COLO668 (cell line): ENCODE data around the gene COMMD4.
A peak's percentile ranks its signal among the peaks of the same experiment; 100 is the strongest.
"Not testable (repeated sequence)": the region's sequence is repeated elsewhere in the genome, so short reads cannot be mapped to it uniquely, and the experiment has no call there.

Source experiments
- DNase-seq: peaks from one replicate; lab custom pipeline; 2025; ENCODE audit not compliant: unreplicated experiment; lab: John Stamatoyannopoulos, UW

Gene COMMD4

DNA sequence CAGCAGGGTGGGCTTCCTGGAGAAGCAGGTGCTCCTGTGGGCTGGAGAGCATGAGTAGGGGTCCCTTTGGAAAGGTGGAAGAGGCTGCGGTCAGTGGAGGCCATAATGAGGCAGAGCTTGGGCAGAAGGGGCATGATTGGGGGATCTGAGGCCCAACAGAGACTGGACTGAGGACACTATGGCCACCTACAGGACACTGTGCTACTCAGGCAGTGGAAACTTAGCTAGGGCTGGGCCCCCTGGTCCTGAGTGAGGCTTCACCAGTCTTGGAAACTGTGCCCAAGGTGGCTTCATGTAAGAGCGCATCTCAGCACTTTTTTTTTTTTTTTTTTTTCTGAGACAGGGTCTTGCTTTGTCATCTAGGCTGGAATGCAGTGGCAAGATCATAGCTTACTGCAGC, 6.3 kb upstream of the COMMD4 start:
- DNase-seq, result no peak

DNA sequence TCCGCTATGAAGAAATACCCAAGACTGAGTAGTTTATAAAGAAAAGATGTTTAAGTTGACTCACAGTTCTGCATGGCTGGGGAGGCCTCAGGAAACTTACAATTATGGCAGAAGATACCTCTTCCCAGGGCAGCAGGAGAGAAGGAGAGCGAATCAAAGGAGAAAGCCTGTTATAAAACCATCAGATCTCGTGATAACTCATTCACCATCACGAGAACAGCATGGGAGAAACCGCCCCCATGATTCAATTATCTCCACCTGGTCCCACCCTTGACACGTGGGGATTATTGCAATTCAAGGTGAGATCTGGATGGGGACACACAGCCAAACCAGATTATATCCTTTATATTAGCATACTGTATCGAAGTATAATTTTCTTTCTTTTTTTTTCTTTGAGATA, 3.8 kb upstream of the COMMD4 start:
- not testable (repeated sequence) for DNase-seq

DNA sequence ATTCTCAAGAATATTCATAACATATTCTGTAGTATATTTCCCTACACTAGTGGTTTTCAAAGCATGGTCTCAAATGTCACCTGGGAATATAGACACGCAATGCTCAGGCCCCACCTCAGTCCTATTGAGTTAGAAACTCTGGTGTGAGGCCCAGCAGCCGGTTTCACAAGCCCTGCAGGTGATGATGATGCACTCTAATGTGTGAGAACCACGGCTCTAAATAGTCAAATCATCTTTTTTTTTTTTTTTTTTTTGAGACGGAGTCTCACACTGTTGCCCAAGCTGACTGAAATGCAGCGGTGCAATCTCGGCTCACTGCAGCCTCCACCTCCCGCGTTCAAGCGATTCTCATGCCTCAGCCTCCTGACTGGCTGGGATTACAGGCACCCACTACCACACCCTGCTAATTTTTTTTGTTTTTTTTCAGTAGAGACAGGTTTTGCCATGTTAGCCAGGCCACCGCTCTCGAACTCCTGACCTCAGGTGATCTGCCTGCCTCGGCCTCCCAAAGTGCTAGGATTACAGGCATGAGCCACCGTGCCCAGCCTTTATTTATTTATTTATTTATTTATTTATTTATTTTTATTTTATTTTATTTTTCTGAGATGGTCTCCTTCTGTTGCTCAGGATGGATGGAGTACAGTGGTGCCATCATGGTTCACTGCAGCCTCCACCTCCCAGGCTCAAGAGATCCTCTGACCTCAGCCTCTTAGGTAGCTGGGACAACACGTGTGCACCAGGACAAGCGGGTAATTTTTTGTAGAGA, 2.0 kb upstream of the COMMD4 start:
- DNase-seq, result not testable (repeated sequence)

DNA sequence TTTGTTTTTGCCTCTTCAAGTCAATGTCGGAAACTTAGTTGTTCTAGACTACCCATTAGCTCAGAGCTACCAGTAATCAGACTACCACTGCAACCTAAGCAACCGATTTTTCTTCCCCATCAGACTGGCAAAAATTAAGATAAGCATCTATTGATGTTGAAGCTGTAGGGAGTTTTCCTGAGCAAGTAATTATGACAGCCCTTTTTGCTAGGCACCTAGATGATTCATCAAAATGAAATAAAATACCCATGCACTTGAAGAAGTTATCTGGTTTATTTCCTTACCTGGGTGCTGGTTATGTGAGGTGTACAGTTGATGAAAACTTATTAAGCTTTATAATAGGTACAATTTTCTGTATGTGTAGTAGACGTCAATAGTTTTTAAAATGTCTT, 554 bp upstream of the COMMD4 start:
- no peak for DNase-seq

DNA sequence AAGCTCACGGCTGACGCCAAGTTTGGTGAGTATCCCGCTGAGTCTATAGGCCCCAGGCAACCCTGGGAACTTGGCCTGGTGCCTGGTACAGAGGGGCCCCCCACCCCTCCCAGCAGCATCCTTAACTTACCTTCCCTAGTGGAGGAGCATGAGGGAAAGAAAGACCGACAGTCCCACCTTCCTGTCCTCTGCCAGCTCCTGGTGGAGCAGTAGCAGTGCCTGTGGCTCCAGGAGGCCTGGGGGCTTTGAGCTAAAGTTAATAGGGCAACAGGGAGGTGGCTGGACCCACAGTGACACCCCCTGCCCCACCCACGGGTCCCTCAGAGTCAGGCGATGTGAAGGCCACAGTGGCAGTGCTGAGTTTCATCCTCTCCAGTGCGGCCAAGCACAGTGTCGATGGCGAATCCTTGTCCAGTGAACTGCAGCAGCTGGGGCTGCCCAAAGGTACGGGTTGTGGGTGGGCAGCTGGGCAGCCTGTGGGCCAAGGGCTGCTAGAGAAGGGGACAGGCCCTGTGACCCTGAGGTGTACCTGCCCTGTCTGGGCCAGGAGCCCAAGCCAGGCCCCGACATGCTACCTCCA, 2.9 kb downstream of the COMMD4 start:
- DNase-seq, result no peak

DNA sequence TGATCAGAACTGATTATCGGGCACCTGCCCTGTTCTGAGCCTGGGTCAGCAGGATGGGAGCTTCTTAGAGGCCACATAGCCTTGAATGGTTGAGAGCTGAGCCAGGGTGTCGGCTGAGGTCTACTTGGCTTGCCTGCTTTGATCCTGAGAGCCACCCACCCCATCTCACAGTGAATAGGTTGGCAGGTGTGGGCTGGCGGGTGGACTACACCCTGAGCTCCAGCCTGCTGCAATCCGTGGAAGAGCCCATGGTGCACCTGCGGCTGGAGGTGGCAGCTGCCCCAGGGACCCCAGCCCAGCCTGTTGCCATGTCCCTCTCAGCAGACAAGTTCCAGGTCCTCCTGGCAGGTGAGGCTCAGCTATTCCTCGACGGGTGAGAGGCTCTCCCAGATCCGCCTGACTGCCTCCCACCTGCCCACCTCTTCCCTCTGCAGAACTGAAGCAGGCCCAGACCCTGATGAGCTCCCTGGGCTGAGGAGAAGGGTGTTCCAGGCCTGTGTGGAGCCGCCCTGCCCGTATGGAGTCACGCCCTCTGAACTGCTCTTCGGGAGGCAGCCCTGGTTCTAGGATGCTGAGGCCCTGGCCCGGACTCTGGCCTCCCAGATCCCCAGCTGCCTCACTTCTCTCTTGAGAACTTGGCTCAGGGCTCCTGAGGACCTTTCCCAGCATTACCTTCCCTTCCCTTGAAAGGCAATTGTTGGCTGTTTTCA, 3.8 kb downstream of the COMMD4 start:
- DNase-seq, result no peak

DNA sequence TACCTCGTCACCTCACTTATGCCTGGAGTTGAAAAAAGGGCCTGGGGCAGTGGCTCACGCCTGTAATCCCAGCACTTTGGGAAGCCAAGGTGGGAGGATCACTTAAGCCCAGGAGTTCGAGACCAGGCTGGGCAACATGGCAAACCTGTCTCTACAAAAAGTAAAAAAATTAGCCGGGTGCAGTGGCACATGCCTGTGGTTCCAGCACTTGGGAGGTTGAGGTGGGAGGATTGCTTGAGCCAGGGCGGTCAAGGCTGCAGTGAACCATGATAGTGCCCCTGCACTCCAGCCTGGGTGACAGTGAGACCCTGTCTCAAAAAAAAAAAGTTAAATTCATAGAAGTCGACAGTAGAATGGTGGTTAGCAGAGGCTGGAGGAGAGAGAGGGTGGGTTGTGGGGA, 6.4 kb downstream of the COMMD4 start:
- no peak for DNase-seq

DNA sequence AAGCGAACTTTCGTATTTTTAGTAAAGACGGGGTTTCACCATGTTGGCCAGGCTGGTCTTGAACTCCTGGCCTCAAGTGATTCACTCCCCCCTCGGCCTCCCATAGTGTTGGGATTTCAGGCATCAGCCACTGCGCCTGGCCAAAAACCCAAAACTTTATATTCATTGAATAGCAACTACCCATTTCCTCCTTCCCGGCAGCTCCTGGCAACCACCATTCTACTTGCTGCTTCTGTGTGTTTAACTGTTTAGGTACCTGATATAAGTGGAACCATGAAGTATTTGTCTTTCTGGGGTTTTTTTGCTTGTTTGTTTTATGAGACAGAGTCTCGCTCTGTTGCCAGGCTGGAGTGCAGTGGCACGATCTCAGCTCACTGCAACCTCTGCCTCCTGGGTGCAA, 8.1 kb downstream of the COMMD4 start:
- DNase-seq, result not testable (repeated sequence)

DNA sequence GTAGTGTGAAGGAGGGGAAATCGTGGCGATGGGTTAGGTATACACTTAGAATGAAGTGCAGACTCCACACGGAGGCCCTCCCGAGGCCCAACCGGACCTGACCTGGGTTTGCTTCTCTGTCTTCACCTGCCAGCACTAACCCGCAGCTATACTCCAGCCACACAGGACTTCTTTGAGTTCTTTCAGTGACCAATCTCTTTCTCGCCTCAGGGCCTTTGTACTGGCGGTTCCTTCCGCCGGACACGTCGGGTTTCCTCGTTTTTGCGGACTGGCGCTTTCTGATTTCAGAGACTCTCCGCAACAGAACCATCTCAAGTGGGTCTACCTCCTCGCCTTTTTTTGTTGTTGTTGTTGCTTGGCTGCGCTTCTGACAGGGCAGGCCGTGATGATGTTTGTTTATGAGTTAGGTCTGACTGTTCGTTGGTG, 10.9 kb downstream of the COMMD4 start, which contains the start of gene NEIL1:
Gene NEIL1, plus strand, starts transcription at position 244 of the 426 bp plus-strand sequence. CDS start 1,867 bp downstream, outside the sequence.
- no peak for DNase-seq

DNA sequence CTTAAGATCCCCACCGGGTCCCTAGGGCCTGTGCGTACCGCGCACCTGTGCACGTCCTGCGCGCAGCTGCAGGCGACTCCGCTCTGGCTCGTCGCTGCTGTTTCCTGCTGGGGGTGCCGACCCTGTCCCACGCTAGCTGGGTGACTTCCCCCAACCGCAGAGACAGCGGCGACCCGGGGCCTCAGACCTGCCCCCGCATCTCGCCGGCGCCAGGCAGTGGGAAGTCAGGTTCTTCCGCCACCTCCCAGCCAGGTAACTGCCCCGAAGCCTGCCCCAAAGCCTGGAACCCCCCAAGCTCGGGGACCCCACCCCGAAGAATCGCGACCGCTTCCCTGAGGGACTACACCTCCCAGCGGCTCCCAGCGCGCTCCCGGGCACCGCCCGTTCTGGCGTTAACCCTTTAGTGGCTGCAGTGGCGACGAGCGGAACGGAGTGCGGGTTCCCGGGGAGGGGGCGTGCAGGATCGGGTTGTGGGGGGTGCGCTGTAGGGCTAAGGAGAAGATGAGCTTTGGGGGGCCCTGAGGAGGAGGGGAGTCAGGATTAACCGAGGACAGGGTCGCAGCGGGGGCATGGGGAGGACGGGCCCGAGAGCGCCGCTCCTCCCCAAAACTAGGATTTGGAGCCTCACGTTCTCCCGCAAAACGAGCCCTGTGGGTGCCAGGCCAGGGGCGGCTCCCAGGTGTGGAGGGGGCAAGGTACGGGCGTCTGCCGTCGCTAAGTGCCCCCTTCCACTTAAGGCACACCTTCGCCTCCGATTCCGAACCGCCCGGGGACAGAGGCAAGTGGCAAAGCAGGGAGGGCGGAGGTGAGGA, 11.6 kb downstream of the COMMD4 start:
- DNase-seq, result peak; percentile 52

DNA sequence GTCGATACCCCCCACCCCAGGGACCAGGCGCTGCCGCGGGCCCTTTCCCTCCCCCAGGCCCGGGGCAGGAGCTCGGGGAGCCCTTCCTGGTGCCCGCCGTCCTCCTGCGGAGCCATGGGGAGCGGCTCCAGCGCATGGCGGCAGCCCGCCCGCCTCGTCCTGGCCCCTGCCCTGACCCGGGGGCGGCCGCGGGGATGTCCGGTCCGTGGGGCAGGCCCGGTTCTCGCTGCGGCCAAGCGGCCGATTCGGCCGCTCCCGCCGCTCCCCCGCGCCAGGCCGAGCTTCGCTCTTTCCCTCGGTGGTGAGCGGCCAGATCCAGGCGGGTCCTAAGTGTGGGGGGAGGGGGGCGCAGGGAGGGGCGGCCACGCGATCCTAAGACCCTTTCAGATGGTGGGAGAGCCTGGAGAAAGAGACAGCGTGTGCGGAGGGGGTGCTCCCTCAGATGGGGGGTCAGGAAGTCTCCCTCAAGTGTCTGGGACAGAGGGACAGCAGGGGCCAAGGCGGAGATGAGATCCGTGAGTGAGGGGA, 12.2 kb downstream of the COMMD4 start:
- DNase-seq, result peak; percentile 28

DNA sequence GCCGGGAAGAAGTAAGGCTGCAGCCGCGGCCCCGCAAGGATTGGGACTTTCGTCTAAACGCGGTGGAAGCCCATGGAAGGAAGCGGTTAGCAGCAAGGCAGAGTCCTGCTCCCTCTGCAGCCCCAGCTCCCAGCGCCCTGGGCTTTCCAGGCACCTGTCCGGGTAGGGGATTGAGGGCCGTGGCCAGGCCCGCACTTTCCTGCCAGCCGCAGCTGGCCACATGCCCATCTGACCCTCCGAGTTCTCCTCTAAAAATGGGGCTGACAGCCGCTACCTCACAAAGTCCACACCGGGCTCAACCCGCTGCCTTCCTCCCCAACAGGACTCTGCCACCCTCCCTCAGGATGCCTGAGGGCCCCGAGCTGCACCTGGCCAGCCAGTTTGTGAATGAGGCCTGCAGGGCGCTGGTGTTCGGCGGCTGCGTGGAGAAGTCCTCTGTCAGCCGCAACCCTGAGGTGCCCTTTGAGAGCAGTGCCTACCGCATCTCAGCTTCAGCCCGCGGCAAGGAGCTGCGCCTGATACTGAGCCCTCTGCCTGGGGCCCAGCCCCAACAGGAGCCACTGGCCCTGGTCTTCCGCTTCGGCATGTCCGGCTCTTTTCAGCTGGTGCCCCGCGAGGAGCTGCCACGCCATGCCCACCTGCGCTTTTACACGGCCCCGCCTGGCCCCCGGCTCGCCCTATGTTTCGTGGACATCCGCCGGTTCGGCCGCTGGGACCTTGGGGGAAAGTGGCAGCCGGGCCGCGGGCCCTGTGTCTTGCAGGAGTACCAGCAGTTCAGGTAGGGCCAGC, 12.9 kb downstream of the COMMD4 start:
- peak; percentile 63 for DNase-seq

DNA sequence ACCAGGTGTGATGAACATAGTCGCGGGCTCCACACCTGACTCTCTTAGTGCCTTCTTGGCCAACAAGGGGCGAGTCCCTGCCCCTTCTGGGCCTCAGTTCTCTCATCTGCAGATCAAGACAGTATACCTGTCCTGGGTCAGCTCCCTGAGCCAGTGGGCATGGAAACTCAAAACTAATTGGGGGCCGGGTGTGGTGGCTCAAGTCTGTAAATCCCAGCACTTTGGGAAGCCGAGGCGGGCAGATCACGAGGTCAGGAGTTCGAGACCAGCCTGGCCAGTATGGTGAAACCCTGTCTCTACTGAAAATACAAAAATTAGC, 13.4 kb downstream of the COMMD4 start:
- DNase-seq, result not testable (repeated sequence)

DNA sequence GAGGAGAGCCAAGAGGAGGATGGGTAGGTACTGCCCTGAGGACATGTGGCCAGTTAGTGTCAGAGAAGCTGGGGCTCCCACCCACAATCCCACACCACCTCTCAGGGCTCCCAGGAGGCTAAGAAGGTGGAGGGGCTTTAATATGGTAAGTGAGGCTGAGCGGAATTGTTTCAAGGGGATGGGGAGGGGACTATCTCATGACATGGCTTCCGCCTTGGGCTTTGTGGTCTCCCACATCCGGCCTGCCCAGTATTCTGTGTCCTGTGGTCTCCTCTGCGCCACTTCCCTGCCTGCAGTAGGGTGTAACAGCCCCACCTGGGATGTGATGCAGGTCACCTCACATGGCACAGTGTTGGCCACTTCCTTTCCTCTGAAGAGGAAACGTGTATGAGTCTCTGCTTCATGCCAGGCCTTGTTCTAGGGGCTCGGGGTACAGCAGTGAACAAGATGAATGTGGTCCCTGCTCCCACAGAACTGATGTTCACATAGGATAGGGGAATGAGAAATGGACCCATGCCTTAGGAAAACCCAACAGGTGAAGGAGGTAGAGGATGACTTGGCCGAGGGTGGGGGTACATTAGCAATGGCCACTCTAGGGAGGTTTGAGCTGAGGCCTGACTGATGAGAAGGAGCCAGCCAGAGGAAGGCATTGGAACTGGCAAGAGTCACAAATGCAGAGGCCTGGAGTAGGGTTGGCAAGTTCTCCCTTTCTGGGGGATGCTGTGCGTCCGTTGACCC, 14.2 kb downstream of the COMMD4 start:
- DNase-seq, result no peak

DNA sequence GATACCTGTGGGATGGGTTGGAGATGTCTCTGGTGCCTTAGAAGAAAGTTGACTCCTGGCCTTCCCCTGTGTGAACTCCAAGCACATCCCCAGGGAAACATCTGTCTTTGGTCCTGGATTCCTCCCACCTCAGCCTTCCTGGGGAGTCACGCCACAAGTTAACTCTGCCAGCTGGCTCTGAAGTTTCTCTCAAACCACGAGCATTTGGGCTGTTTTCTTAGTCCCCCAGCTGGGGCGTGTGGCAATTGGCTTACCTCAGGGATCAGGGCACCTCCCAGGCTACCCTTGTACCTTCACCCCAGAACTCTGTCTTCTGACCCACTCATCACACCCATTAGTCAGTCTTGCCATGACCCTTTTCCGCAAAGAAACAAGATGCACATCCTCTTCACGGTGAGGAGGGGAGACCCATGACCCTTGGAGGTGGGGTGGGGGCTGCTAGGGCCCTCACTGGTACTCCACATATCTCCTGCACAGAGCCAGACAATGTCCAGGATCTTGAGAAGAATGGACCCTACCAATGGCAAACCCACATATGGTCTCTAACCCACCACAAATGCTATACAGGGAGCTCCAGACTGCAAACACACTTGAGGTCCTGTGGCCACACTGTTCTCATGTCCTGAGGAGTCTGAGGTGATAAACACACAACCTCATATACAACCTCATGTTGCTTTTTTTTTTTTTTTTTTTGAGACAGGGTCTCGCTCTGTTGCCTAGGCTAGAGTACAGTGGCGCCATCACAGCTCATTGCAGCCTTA, 14.9 kb downstream of the COMMD4 start:
- no peak for DNase-seq

DNA sequence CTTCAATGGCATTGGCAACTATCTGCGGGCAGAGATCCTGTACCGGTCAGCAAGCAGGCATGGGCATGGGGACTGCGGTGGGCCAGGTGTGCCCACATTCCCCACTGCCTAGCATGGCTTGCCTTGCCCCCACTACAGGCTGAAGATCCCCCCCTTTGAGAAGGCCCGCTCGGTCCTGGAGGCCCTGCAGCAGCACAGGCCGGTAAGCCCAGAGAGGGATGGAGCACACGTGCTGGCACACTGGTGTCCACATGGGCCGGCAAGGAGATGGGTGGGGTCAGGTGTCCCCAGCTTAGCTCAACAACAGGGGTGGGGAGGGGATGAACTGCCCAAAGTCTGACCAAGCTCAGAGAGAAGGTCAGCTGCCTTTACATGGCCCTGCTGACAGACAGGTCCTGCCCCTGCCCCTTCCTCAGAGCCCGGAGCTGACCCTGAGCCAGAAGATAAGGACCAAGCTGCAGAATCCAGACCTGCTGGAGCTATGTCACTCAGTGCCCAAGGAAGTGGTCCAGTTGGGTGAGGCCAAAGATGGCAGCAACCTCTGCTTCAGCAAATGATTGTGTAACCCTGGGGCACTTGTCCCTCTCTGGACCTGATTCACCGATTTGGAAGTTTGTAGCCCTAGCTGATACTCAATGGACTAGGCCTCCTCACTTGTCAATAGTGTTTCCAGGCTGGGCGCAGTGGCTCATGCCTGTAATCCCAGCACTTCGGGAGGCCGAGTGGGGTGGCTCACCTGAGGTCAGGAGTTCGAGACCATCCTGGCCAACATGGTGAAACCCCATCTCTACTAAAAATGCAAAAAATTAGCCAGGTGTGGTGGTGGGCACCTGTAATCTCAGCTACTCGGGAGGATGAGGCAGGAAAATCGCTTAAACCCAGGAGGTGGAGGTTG, 16.6 kb downstream of the COMMD4 start:
- no peak for DNase-seq

DNA sequence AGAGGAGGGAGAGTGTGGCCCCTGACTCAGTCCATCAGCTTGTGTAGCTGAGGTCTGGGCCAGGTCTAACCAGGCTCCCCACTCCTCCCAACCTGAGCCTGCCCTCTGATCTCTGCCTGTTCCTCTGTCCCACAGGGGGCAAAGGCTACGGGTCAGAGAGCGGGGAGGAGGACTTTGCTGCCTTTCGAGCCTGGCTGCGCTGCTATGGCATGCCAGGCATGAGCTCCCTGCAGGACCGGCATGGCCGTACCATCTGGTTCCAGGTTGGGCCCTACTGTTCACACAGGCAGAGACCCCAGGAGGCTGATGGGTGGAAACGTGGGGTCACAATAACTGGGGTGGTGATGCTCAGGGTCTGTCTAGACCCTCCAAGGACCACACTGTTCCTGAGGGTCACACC, 17.7 kb downstream of the COMMD4 start:
- DNase-seq, result no peak

DNA sequence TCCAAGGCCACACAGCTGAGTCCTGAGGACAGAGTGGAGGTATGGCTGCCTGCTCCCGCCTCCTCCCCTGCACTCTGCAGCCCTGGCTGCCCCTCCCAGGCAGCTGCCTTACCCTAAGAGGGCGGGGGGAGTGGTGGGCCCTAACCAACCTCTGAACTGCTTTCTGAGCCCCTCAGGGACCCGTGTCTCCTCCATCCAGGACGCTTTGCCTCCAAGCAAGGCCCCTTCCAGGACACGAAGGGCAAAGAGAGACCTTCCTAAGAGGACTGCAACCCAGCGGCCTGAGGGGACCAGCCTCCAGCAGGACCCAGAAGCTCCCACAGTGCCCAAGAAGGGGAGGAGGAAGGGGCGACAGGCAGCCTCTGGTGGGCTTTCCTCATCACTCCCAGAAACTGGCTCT, 18.6 kb downstream of the COMMD4 start:
- no peak for DNase-seq
